RPMI7951 (cell line): ENCODE results near the gene CABP4. TPM values are rescaled to one million over a fixed set of nuclear protein-coding genes. Genes with fewer than 3 reads are reported as not detected.
A peak's percentile ranks its signal among the peaks of the same experiment; 100 is the strongest.
"Not testable (repeated sequence)": the region's sequence is repeated elsewhere in the genome, so short reads cannot be mapped to it uniquely, and the experiment has no call there.

ENCODE experiments used
- DNase-seq: peaks from one replicate; pipeline ENCODE4 v3.0.0-alpha.2; 2012; ENCODE audit warnings: low read depth
- total RNA-seq: library from RNA; depleted of rRNA; stranded (reverse); fragments of >200 nt; shearing (Covaris generic); gene quantifications from 2 replicates; pipeline ENCODE4 v1.2.3, GENCODE V29; 2014

The CABP4 gene
- total RNA-seq, 1 experiment from 2014 or later = not detected

DNA sequence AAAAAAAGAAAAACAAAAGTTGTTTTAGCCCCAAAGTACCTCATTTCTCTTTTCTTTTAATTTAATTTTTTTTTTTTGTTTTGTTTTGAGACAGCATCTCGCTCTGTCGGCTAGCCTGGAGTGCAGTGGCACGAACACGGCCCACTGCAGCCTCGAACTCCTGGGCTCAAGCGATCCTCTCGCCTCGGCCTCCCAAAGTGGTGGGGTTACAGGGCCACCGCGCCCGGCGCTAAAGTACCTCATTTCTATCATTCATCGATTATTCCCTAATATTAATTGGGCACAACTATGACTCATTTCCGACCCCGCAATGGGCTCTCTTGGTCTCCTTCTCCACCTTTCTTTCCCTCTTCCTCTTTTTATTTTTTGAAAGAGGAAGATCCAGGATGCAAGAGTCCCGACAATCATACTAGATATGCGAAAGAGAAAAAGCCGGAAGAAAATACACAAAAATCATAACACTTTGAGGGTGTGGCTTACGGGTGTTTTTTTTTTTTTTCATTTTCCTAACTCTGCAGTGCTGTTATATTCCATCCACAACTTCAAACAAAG is 27.2 kb downstream of the CABP4 start:
- no peak for DNase-seq

DNA sequence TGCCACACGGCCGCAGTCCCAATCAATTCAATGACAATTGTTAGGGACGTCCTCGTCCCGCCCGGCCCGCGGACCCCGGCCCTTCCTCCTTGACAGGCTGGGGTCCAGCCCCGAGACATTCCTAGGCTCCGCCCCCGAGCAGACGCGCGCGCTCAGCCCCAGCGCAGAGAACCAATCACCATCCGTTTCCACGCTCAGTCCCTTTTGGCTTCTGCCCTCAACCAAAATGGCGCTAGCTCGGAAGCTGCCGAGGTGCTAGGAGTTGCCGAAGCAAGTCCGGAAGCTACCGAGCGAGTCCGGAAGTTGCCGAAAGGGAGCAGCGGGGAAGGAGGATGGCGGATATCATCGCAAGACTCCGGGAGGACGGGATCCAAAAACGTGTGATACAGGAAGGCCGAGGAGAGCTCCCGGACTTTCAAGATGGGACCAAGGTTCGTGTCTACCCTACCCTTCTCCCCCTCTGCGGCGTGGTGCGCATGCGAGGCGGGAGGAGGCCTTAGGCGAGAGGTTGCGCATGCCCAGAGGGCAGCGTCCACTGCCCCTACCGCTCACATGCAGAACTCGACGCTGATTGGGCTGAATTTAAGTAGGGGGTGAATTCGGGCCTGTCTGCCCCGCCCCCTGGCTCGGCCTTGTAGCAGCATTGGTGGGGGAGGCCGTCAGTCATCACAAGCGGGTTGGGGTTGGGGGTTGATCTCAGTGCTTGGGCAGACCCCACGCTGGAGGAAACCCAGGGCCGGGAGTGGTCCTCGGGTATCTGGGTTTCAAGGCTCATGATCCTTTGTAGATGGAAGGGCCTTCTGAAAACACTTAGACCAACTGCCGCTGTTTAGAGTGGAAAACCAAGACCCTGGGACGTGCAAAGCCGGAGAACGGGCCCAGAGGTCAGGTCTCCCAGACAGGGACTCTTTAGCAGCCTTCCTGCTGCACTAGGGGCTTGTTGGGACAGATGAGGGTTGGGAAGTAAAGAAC is 28.0 kb downstream of the CABP4 start, which contains the start of gene AIP:
Gene AIP (plus strand): TSS at position 200 of the 972 bp plus-strand sequence. CDS start 133 bp downstream, at position 333.
- peak; percentile 96 for DNase-seq

DNA sequence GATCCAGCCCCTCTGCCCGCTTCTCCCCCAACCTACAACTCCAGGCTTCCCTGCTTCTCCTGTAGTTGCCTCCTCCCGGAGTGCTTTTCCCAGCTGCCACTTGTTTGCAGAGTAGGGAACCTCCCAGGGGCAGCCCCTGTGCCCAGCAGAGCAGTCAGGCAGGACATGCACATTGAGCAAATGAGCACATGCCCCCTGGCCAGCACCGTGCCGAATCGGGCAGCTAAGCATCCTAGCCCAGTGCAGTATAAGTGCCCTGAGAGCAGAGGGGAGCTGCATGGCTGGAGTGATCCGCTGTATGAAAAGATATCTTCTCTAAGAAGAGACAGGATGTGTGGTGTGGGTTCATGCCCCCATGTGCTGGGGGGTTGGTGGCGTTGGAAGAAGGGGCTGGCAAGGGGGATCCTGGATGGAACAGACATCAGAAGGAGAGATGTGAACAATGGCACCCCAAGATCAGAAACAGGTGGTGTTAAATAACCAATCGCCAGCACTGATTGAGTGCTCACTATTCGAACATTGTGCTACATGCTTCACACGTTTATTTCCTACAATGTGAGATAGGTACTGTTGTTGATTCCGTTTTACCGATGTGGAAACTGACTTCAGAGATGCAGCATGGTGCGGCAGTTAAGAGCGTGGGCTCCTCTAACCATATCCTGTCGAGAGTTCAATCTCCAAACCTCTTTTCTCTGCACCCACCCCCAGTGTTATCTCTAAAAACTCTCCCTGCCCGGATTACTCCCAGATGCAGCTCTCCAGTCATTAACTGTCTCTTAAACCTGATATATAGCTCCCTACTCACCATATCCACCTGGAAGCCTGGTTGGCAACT is 28.9 kb downstream of the CABP4 start:
- DNase-seq = no peak

DNA sequence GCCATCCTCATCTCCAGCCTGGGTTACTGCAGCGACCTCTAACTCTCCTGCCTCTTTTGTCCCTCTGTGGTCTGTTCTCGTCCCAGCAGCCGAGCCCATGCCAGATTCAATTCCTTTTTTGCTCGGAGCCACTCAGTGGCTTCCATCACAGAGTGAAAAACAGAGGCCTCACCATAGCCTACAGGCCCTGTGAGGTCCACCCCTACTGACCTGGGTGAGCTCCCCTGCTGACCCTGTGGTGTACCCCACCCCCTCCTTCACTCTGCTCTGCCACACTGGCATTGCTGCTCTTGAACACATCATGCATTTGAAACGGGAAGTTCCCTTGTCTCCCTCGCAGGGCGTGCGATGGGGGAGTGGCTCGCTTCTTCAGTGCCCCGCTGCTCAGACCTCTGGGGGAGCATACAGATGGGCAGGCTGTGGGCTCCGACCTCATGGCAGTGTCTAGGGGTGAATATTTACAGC is 29.7 kb downstream of the CABP4 start:
- DNase-seq = no peak

DNA sequence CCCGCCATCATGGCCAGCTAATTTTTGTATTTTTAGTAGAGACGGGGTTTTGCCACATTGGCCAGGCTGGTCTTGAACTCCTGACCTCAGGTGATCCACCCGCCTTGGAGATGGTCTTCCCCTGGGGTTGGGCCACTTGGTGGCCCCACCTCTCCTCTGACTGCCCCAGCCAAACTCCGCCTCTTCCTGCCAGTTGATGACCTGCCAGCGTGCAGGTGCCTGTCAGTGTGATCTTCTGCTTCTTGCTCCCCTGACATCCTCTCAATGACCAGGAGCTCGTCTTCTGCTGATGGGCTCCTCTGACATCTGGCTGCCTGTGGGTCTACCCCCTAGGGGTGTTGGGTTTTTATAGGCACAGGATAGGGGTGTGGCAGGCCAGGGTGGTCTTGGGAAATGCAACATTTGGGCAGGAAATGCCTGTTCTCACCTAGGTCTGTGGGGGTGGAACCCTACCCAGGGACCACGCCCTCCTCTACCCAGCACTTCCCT is 30.8 kb downstream of the CABP4 start:
- not testable (repeated sequence) for DNase-seq

DNA sequence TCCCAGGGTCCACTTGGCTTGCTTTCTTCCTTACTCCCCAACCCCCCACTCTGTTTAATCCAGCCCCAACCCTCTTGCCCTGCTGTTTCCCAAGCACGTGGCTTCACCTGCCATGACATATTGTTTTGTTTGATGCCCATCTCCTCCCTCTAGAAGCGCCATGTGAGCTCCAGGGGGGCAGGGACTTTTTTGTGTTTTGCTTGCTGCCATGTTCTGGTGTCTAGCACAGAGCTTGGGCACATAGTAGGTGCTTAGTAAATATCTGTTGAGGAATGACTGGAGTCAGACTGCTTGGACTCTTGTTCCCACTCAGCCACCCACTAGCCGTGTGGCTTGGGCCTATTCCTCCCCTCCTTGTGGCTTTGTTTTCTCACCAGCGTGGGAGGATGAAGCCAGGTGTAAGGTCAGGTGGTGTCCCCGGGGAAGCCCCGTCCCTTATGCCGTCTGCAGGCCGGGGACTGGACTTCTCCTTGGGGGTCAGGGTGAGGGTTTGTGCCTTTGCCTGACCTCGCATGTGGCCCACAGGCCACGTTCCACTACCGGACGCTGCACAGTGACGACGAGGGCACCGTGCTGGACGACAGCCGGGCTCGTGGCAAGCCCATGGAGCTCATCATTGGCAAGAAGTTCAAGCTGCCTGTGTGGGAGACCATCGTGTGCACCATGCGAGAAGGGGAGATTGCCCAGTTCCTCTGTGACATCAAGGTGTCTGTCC is 31.5 kb downstream of the CABP4 start:
- DNase-seq = no peak

DNA sequence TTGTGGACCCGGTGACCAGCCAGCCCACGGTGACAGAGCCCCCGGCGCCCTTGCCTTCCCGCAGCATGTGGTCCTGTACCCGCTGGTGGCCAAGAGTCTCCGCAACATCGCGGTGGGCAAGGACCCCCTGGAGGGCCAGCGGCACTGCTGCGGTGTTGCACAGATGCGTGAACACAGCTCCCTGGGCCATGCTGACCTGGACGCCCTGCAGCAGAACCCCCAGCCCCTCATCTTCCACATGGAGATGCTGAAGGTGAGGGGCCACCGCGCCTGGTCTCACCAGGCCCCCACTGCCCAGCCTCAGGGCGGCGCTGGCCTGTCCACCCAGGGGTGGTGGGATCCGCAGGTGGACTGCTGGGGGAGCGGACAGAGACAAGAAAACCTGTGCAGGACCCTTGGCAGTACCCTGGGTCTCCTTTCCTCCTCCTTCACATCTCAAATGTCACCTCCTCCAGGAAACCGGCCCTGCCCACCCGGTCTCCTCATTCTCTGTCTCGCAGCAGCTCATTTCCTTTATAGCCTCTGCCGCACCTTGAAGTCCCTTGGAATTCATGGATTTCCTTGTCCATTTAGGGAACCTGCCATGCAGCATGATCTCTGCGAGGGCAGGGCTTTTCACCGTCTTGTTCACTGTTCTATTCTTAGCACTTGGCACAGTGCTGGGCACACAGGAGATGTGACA is 34.2 kb downstream of the CABP4 start:
- DNase-seq = no peak

DNA sequence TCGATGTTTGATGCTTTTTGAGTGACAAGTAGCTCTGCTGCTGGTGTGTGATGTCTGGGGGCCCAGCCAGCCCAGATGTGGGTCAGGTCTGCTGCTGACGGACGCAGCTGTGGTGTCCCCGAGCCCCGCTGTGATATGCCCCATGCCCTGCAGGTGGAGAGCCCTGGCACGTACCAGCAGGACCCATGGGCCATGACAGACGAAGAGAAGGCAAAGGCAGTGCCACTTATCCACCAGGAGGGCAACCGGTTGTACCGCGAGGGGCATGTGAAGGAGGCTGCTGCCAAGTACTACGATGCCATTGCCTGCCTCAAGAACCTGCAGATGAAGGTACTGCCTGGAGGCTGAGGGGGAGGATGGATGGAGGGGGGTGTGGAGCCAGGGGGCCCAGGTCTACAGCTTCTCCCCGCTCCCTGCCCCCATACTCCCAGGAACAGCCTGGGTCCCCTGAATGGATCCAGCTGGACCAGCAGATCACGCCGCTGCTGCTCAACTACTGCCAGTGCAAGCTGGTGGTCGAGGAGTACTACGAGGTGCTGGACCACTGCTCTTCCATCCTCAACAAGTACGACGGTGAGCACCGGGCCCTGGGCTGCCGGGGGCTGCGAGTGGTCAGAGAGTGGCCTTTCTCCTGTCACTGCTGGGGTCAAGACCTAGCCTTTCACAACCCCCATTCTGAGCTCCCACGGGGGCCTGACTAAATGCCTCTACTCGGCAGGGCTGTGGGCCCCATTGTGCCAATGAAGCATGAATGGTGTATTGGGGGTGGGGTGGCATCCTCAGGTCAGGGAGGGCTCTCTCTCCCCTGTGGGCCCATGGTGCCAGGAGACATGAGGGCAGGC is 35.0 kb downstream of the CABP4 start:
- no peak for DNase-seq

DNA sequence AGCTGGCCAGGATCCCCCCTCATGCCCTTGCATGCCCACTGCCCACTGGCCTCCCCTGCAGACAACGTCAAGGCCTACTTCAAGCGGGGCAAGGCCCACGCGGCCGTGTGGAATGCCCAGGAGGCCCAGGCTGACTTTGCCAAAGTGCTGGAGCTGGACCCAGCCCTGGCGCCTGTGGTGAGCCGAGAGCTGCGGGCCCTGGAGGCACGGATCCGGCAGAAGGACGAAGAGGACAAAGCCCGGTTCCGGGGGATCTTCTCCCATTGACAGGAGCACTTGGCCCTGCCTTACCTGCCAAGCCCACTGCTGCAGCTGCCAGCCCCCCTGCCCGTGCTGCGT is 35.5 kb downstream of the CABP4 start:
- DNase-seq = no peak

DNA sequence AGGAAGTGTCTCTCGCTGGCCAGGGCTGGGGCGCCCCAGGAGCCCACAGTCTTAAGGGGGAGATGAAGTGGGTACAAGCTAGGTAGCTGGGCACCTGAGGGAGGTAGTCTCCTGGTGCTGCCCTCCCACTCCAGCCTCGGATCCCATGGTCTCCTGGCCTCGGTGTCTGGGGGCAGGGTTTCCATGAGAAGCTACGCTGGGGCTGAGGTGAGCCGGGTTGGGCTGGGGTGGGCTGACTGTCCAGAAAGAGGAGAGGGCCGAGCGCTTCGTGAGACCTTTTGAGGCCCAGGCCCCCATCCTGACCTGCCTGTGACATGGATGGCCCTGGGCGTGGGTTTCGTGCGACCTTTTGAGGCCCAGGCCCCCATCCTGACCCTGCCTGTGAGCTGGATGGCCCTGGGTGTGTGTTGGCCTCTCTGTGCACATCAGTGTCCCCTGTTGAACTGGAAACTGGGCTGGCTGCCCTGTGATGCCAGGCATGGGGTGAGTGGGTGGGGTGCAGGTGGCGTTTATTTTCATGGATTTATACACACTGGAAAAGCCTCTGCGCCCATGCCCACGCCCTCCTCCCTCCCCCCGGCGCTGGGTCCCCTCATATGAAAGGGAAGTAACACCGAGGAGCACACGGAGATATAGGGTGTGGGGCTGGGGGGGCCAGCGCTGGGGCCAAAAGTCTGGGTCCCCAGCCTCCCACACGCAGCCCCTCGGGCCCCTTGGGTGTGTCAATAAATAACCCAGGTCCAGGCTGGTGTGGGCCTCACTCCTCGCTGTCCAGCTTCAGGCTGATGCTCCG is 36.3 kb downstream of the CABP4 start:
- DNase-seq = no peak

DNA sequence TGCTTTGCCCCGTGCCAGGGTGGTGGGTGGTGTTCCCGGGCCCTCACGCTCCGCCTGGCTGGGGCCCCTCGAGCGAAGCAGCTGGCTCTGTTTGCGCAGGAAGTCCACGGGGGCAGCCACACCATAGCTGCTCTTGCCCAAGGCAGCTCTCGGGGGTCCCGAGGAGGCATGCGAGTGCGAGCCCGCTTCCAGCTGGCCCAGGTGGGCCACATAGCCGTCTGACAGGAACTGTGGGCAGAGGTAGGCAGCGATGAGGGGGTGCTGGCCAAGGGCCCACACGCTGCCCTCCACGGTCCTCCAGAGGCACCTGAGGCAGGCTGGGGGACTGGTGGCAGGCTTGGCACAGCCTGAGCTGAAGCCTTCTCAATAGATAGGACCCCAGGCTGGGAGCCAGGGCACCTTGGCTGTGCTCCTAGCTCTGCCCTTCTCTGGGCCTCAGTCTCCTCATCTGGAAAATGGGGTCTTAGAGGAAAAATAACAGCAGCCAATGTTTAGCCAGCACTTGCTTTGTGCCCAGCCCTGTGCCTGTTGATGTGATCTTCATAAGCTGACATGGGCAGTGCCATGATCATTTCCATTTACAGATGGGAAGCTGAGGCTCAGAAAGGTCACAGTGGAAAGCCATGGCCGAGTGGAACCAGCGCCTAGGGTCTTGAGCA is 37.0 kb downstream of the CABP4 start:
- DNase-seq = no peak

DNA sequence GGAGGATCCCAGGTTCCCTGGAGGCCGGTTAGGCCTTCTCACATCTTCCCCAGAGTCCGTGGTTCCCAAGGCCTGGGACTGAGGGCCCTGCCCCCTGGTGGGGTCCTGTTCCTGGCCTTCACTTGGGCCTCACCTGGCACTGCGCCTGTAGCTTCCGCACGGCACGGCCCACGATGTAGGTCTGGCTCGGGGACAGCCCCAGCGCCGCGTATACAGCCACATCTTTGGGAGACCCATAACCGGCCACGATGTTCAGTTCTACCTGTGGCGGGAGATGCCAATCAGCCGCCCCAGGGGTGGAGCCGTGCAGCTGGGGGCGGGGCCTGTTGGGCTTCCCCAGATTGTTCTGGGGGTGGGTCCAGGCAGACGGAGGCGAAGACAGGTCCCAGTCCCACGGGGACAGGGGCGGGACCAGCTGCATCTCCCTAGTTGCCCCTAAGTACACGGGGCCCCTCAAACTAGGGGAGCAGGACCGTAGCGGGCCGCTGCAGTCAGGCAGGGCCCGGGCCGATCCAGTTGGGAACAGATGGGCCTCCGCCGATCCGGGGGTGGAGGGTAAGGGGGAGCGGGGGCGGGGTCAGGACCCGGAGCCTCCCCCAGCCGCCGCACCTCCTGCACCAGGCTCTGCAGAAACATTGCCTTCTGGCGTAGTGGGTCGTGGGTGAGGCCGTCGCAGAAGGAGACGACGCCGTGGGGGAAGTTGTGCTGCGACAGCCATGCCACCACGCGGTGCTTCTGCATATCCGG is 37.8 kb downstream of the CABP4 start:
- DNase-seq = no peak

DNA sequence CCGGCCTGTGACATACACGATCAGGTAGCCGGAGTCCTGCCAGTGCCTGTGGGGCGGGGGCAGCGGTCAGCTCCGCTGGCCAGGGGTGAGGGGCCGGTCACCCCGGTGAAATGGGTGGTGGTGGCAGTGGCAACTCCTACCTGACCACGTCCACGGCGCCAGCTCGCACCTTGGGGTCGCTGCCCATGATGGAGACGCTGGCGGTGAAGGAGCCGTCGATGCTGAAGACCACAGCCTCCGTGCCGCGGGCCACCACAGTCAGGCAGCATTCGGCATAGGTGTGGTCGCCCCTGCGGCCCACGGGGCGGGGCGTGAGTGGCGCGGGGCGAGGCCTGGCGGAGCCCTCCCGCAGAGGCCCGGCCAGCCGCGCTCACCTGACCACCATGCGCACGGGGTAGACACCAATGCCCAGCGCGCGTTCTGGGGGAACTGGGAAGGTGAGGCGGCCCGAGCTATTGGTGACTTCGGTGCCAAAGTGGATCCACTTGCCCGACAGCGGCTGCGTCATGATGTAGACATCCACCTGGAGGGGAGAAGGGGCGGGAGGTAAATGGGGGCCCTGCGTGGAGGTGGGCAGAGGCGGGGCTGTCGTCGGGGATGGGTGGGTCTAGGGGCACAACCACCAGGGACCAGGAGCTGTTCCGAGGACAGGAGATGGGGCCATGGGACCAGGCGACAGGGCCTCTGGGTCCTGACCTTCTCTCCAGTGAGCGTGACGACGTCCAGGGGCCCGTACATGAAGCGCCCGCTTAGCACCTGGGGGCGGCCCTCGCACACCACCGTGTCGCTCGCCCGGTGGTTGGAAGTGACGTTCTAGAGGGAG is 38.6 kb downstream of the CABP4 start:
- no peak for DNase-seq

DNA sequence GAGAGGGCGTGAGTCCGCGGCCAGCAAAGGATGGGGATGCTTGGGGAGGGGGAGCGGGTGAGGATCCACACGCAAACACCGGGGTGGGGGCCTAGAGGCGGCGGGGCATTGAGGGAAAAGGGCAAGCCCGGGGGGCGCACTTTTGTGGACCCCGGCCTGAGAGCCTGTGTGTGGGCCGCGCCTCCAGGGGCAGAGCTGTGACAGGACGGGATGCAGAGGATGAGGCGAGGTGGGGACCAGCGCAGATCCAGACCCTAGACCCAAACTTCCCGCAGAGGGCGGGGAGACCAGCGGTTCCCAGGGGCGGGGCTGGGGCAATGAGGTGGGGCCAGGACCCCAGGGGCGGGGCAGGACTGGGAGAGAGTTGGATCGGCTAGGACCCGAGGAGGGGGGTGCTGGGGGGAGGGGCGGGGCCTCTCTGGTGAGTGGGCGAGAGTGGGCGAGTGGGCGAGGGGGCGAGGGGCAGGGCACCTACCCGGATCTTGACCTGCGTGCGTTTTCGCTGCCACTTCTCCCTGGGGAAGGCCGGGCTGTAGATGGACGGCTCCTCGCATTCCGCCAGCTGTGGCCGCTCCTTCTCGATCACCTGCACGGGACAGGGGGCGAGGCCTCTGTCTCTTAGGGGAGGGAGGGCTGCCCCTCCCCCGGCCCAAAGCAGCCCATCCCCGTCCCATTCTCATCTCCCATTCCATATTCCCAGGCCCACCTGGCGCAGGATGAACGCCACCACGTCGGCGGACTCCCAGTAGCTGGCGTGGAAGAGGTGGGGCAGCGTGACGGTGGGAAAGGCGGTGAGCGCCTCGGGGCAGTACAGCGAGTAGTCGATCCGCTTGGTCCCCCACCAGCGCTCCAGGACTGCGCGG is 39.4 kb downstream of the CABP4 start:
- DNase-seq = no peak

DNA sequence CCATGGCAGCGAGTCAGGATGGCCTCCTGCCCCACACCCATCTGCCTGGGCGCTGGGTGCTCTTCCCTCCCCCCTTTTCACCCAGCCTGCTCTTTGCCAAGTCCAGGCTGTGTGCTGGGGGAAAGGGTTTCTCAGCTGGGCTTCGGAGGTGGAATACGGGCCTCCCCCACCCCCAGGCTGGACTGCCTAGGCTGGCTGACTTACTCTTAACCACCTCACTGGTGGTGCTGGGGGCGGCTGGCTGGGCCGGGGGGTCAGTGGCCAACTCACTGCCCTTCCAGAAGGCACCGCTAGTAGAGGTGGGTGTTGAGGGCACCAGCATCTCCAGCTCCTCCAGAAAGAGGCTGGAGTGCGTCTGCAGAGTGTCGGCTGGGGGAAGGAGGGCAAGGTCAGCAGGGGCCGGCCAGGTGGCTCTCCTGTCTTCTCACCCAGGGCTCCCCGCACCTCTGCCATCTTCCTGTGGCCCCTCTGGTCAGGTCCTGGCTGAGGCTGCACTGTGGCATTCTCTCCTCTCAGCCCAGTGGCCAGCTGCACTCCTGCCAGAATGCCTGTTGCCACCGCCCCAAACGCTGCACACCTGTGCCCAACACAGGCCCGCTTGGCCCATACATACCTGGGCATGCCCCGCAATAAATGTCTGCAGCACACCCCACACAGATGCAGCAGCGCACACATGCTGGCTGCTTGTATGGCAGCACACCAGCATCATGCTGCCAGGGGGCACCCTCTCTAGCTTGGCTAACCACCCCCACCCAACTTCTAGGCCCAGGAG is 40.3 kb downstream of the CABP4 start:
- DNase-seq = no peak
